ENCODE results near the gene GIMAP4. TPM values are rescaled to one million over a fixed set of nuclear protein-coding genes. Genes with fewer than 3 reads are reported as not detected.
"Not testable (repeated sequence)": the region's sequence is repeated elsewhere in the genome, so short reads cannot be mapped to it uniquely, and the experiment has no call there.

Gene GIMAP4
- total RNA-seq, 1 donor = not detected

- H3K4me2 ChIP-seq (ENCODE audit: insufficient read depth, low read length) = no peak overlapping the region
- no peaks in the 10 kb centered on the region for H3K79me2 ChIP-seq (ENCODE audit: insufficient read depth, low read length)
- H3K27ac ChIP-seq (ENCODE audit: low read depth, low read length) = no peak overlapping the region
- H2AFZ ChIP-seq (ENCODE audit: low read length) = no peak overlapping the region
- no peaks in the 10 kb centered on the region for H3K4me1 ChIP-seq (ENCODE audit: insufficient read depth, low read length)
- no peak for DNase-seq (ENCODE audit: insufficient read length, low spot score, missing footprints)
- no peak overlapping the region for H3K4me3 ChIP-seq (ENCODE audit: insufficient read depth, low read length)
- no peaks in the 10 kb centered on the region for H3K9me3 ChIP-seq (ENCODE audit: low read depth, low read length)
- H4K20me1 ChIP-seq (ENCODE audit: insufficient read depth, low read length) = no peaks in the 10 kb centered on the region
- no peaks in the 10 kb centered on the region for H3K27me3 ChIP-seq (ENCODE audit: insufficient read depth, low read length)
- TF ChIP-seq CTCF (IDR thresholded peaks at IDR 0.05; ENCODE audit: extremely low read depth, low read depth, low read length) = no peak
- H3K36me3 ChIP-seq (ENCODE audit: insufficient read depth, low read length) = no peaks in the 10 kb centered on the region
These were observed 45.7 kb downstream of the GIMAP4 start for GRCh38 chr7:150612925-150613324.

GRCh38 chr7:150613880-150614279, 46.7 kb downstream of the GIMAP4 start:
- H4K20me1 ChIP-seq (ENCODE audit: insufficient read depth, low read length) = no peaks in the 10 kb centered on the region
- H3K4me3 ChIP-seq (ENCODE audit: insufficient read depth, low read length) = no peak overlapping the region
- H3K27ac ChIP-seq (ENCODE audit: low read depth, low read length) = no peak overlapping the region
- no peak overlapping the region for H3K4me2 ChIP-seq (ENCODE audit: insufficient read depth, low read length)
- H3K79me2 ChIP-seq (ENCODE audit: insufficient read depth, low read length) = no peaks in the 10 kb centered on the region
- H3K9me3 ChIP-seq (ENCODE audit: low read depth, low read length) = no peaks in the 10 kb centered on the region
- no peaks in the 10 kb centered on the region for H3K36me3 ChIP-seq (ENCODE audit: insufficient read depth, low read length)
- no peak for DNase-seq (ENCODE audit: insufficient read length, low spot score, missing footprints)
- no peak overlapping the region for H2AFZ ChIP-seq (ENCODE audit: low read length)
- TF ChIP-seq CTCF (IDR thresholded peaks at IDR 0.05; ENCODE audit: extremely low read depth, low read depth, low read length) = no peak
- no peaks in the 10 kb centered on the region for H3K27me3 ChIP-seq (ENCODE audit: insufficient read depth, low read length)
- H3K4me1 ChIP-seq (ENCODE audit: insufficient read depth, low read length) = no peaks in the 10 kb centered on the region

GRCh38 chr7:150614426-150614825, 47.2 kb downstream of the GIMAP4 start:
- H3K27me3 ChIP-seq (ENCODE audit: insufficient read depth, low read length); DNase-seq (ENCODE audit: insufficient read length, low spot score, missing footprints); H3K4me2 ChIP-seq (ENCODE audit: insufficient read depth, low read length); H3K36me3 ChIP-seq (ENCODE audit: insufficient read depth, low read length); H4K20me1 ChIP-seq (ENCODE audit: insufficient read depth, low read length); H3K9me3 ChIP-seq (ENCODE audit: low read depth, low read length); H3K79me2 ChIP-seq (ENCODE audit: insufficient read depth, low read length); H3K4me3 ChIP-seq (ENCODE audit: insufficient read depth, low read length); H3K4me1 ChIP-seq (ENCODE audit: insufficient read depth, low read length); H2AFZ ChIP-seq (ENCODE audit: low read length); H3K27ac ChIP-seq (ENCODE audit: low read depth, low read length): not testable (repeated sequence)

- not testable (repeated sequence) for H4K20me1 ChIP-seq (ENCODE audit: insufficient read depth, low read length); H3K9me3 ChIP-seq (ENCODE audit: low read depth, low read length); DNase-seq (ENCODE audit: insufficient read length, low spot score, missing footprints); H3K79me2 ChIP-seq (ENCODE audit: insufficient read depth, low read length); H3K4me2 ChIP-seq (ENCODE audit: insufficient read depth, low read length); H3K4me3 ChIP-seq (ENCODE audit: insufficient read depth, low read length); H3K27ac ChIP-seq (ENCODE audit: low read depth, low read length); H3K4me1 ChIP-seq (ENCODE audit: insufficient read depth, low read length); H3K36me3 ChIP-seq (ENCODE audit: insufficient read depth, low read length); H2AFZ ChIP-seq (ENCODE audit: low read length); H3K27me3 ChIP-seq (ENCODE audit: insufficient read depth, low read length)
These were observed 48.1 kb downstream of the GIMAP4 start for GRCh38 chr7:150615221-150615755.

- no peaks in the 10 kb centered on the region for H3K4me1 ChIP-seq (ENCODE audit: insufficient read depth, low read length)
- H3K36me3 ChIP-seq (ENCODE audit: insufficient read depth, low read length) = no peaks in the 10 kb centered on the region
- no peaks in the 10 kb centered on the region for H4K20me1 ChIP-seq (ENCODE audit: insufficient read depth, low read length)
- H2AFZ ChIP-seq (ENCODE audit: low read length) = no peak overlapping the region
- H3K27ac ChIP-seq (ENCODE audit: low read depth, low read length) = no peak overlapping the region
- peaks cover 3% of the 10 kb centered on the region for H3K9me3 ChIP-seq (ENCODE audit: low read depth, low read length)
- H3K79me2 ChIP-seq (ENCODE audit: insufficient read depth, low read length) = no peaks in the 10 kb centered on the region
- no peak overlapping the region for H3K4me3 ChIP-seq (ENCODE audit: insufficient read depth, low read length)
- no peaks in the 10 kb centered on the region for H3K27me3 ChIP-seq (ENCODE audit: insufficient read depth, low read length)
- DNase-seq (ENCODE audit: insufficient read length, low spot score, missing footprints) = no peak
- TF ChIP-seq CTCF (IDR thresholded peaks at IDR 0.05; ENCODE audit: extremely low read depth, low read depth, low read length) = no peak
- H3K4me2 ChIP-seq (ENCODE audit: insufficient read depth, low read length) = no peak overlapping the region
These were observed 52.9 kb downstream of the GIMAP4 start for GRCh38 chr7:150620061-150620460.

Data from osteoblast (primary cell).